Common myeloid progenitor, CD34-positive (primary cell): ENCODE measurements around the gene MXRA7.
"Not testable (repeated sequence)": the region's sequence is repeated elsewhere in the genome, so short reads cannot be mapped to it uniquely, and the experiment has no call there.

Experiments used
- CTCF ChIA-PET: fragments of 350-600 bp; sonication (Branson Sonifier 250); formaldehyde crosslinking; loops from one replicate; lab custom pipeline; 2021; ENCODE audit warnings: antibody characterized with exemption; lab: Charles Lee
- POLR2A ChIA-PET: fragments of 350-600 bp; sonication (Branson Sonifier 250); formaldehyde crosslinking; loops from one replicate; lab custom pipeline; 2021; ENCODE audit warnings: antibody characterized with exemption; lab: Charles Lee
- DNase-seq, 3 donors: peaks; one replicate each; pipeline versions ENCODE4 v3.0.0 to v3.0.0-alpha.2; 2013
- H3K27ac ChIP-seq, 2 experiments: 1 replicate in 1 of 2; 2 replicates in 1 of 2; pipeline ENCODE4 v1.7.0; 2013; ENCODE audit warnings: inconsistent platforms in 2 of 2, low read length in 2 of 2, mild to moderate bottlenecking in 2 of 2, low read depth in 1 of 2, moderate library complexity in 1 of 2; ENCODE audit not compliant: severe bottlenecking in 2 of 2, insufficient read depth in 1 of 2, poor library complexity in 1 of 2
- H3K27me3 ChIP-seq, 5 experiments: replicated peaks in 2 of 5; 1 replicate in 3 of 5; 2 replicates in 2 of 5; pipeline versions ENCODE4 v1.6.1 to v1.7.0; 2013; ENCODE audit warnings: low read length in 4 of 5, mild to moderate bottlenecking in 2 of 5, moderate library complexity in 2 of 5, inconsistent platforms in 1 of 5; ENCODE audit not compliant: insufficient read depth in 5 of 5, control insufficient read depth in 4 of 5
- H3K36me3 ChIP-seq, 4 experiments: 1 replicate in 2 of 4; 2 replicates in 2 of 4; pipeline versions ENCODE4 v1.6.1 to v1.7.0; 2013; ENCODE audit warnings: low read length in 3 of 4, control low read depth in 1 of 4, mild to moderate bottlenecking in 1 of 4; ENCODE audit not compliant: control insufficient read depth in 4 of 4, insufficient read depth in 4 of 4
- H3K4me1 ChIP-seq, 4 experiments: 1 replicate in 3 of 4; 2 replicates in 1 of 4; pipeline versions ENCODE4 v1.6.1 to v1.7.1; 2013; ENCODE audit warnings: low read length in 3 of 4, mild to moderate bottlenecking in 3 of 4, control low read depth in 1 of 4, inconsistent platforms in 1 of 4, moderate library complexity in 1 of 4; ENCODE audit not compliant: control insufficient read depth in 4 of 4, insufficient read depth in 4 of 4; ENCODE audit errors: control extremely low read depth in 1 of 4
- H3K4me3 ChIP-seq, 7 experiments: 1 replicate in 4 of 7; 2 replicates in 3 of 7; pipeline versions ENCODE4 v1.5.1 to v1.7.0; 2013; ENCODE audit warnings: mild to moderate bottlenecking in 7 of 7, low read length in 6 of 7, moderate library complexity in 6 of 7, inconsistent platforms in 2 of 7, low read depth in 2 of 7, control low read depth in 1 of 7; ENCODE audit not compliant: insufficient read depth in 4 of 7, control insufficient read depth in 1 of 7; ENCODE audit errors: extremely low read depth in 1 of 7
- H3K9me3 ChIP-seq, 5 experiments: 1 replicate in 4 of 5; 2 replicates in 1 of 5; pipeline versions ENCODE4 v1.6.1 to v1.7.1; 2013; ENCODE audit warnings: low read length in 4 of 5, mild to moderate bottlenecking in 2 of 5, inconsistent platforms in 1 of 5, low read depth in 1 of 5, moderate library complexity in 1 of 5; ENCODE audit not compliant: control insufficient read depth in 4 of 5, insufficient read depth in 2 of 5; ENCODE audit errors: control extremely low read depth in 1 of 5
- WGBS: methylation state at CpG from one replicate; pipeline ENCODE4 v1.1.5; 2013; ENCODE audit not compliant: insufficient coverage; 5-methylcytosine and 5-hydroxymethylcytosine counted together

The MXRA7 gene

DNA sequence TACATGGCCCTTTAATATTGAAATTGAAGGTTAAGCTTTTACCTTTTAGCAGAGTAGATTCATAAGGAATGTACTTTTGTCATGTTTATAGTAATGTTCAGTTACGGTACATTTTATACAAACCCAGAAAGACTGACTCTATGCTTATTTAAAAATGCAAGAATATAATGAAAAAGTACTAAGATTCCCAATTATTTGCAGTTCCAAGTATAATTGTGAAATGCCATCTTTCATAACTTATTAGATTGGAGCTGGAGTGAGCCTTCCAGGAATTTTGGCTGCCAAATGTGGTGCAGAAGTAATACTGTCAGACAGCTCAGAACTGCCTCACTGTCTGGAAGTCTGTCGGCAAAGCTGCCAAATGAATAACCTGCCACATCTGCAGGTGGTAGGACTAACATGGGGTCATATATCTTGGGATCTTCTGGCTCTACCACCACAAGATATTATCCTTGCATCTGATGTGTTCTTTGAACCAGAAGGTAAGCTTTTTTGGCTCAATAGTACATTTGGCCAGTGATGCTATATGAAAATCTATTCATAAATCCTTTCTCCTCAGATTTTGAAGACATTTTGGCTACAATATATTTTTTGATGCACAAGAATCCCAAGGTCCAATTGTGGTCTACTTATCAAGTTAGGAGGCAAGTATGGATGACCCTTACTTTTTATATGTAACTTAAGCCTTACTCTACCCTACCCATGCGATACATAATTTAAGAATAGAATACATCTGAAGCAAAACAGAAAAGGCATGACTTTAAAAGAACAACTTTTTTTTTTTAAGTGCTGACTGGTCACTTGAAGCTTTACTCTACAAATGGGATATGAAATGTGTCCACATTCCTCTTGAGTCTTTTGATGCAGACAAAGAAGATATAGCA lies 22.2 kb upstream of the MXRA7 start:
- DNase-seq = no peak
- no peak overlapping the region for H3K27ac ChIP-seq
- H3K4me1 ChIP-seq = peaks cover 25 to 49% (median 32%) of the 10 kb centered on the region in 4 experiments
- no peaks in the 10 kb centered on the region for H3K27me3 ChIP-seq
- WGBS = 100% methylated on average over 1 of the region's 3 CpGs
- H3K9me3 ChIP-seq = no peaks in the 10 kb centered on the region
- H3K36me3 ChIP-seq = peaks cover 9 to 60% (median 48%) of the 10 kb centered on the region in 4 experiments
- CTCF ChIA-PET = interaction anchor here (0.6 kb wide), 1 partner anchor 66 kb away, joined by 3 read pairs; no protein-coding TSS in a partner anchor
- POLR2A ChIA-PET = no interaction called here
- peak overlapping the region in 2 of 7 experiments; percentile 35 to 99 for H3K4me3 ChIP-seq

- DNase-seq, H3K9me3 ChIP-seq, H3K4me3 ChIP-seq, H3K27me3 ChIP-seq: not testable (repeated sequence)
- H3K4me1 ChIP-seq = peaks cover 31 to 58% (median 40%) of the 10 kb centered on the region in 4 experiments
- H3K36me3 ChIP-seq = peaks cover 9 to 60% (median 48%) of the 10 kb centered on the region in 4 experiments
- POLR2A ChIA-PET = interaction anchor here (0.6 kb wide), 1 partner anchor 353 kb away, joined by 3 read pairs; no protein-coding TSS in a partner anchor
- peak overlapping the region in 1 of 2 experiments; percentile 1 for H3K27ac ChIP-seq
- CTCF ChIA-PET = interaction anchor here (0.6 to 1.2 kb wide), 2 partner anchors 15 to 67 kb away, joined by 3 to 4 read pairs; no protein-coding TSS in a partner anchor
- WGBS = 97% methylated on average over 11 of the region's 13 CpGs
Measured at GRCh38 chr17:76731800-76732733, 21.3 kb upstream of the MXRA7 start.

DNA sequence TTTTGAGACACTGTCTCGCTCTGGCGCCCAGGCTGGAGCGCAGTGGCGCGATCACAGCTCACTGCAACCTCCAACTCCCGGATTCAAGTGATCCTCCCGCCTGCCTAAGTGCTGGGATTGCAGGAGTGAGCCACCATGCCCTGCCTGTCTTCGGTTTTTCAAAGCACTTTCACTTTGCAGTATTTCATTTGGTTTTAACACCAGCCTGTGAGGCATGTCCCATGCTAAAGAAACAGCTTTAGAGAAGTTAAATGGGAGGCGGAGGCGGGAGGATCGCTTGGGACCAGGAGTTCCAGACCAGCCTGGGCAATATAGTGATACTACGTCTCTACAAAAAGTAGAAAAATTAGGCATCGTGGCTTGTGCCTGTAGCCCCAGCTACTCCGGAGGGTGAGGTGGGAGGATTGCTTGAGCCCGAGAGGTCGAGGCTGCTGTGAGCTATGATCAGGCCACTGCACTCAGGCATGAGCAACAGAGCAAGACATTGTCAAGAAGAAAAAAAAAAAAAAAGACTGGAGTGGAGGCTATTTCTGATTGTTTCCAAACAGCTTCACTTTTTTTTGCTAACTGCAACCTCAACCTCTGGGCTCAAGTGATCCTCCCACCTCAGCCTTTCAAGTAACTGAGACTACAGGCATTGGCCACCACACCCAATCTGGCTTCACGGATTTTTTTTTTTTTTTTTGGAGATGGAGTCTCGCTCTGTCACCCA lies 17.1 kb upstream of the MXRA7 start:
- peak in 1 of 3 donors; percentile 30 for DNase-seq

GRCh38 chr17:76726776-76727718 lies 16.3 kb upstream of the MXRA7 start, which contains the start of gene METTL23:
Gene METTL23 (plus strand): TSS chr17:76726839. CDS start chr17:76729711, 2,872 bp downstream.
- Histone ChIP-seq H3K27me3 (no peaks in the 10 kb centered on the region), H3K9me3 (no peaks in the 10 kb centered on the region), H3K36me3 (peaks cover 8 to 37% (median 30%) of the 10 kb centered on the region in 4 experiments), H3K4me3 (peak within 1 kb of the TSS; percentile 78 to 92 (median 84)), H3K4me1 (peaks cover 9 to 36% (median 30%) of the 10 kb centered on the region in 4 experiments), H3K27ac (peak within 1 kb of the TSS; percentile 90 to 97)
- peak in 1 of 3 donors; percentile 80 for DNase-seq
- ChIA-PET POLR2A (interaction anchor here (0.6 to 3.5 kb wide), 3 partner anchors 10 to 115 kb away, joined by 4 to 33 read pairs (median 4); partner anchors contain the start of genes MFSD11 and SRSF2), CTCF (interaction anchor here (1.2 to 2.8 kb wide), 4 partner anchors 11 to 16 kb away, joined by 3 to 14 read pairs (median 4); partner anchors contain the start of genes MFSD11, MXRA7 and SRSF2)
- 1% methylated on average over 60 of the region's 71 CpGs for WGBS

More for the DNA sequence above, 17.1 kb upstream of the MXRA7 start:
- H3K27me3 ChIP-seq = no peaks in the 10 kb centered on the region
- H3K27ac ChIP-seq = peak overlapping the region; percentile 90 to 97
- peak overlapping the region in 6 of 7 experiments; percentile 78 to 92 (median 83) for H3K4me3 ChIP-seq
- POLR2A ChIA-PET = interaction anchor here (0.6 to 3.5 kb wide), 3 partner anchors 9 to 114 kb away, joined by 4 to 33 read pairs (median 4); partner anchors contain the start of genes MFSD11 and SRSF2
- CTCF ChIA-PET = interaction anchor here (1.2 to 2.8 kb wide), 4 partner anchors 10 to 17 kb away, joined by 3 to 14 read pairs (median 4); partner anchors contain the start of genes MFSD11, MXRA7 and SRSF2
- 76% methylated on average over 16 of the region's 18 CpGs for WGBS
- H3K9me3 ChIP-seq = no peaks in the 10 kb centered on the region
- H3K4me1 ChIP-seq = peaks cover 9 to 40% (median 32%) of the 10 kb centered on the region in 4 experiments
- H3K36me3 ChIP-seq = peaks cover 8 to 41% (median 30%) of the 10 kb centered on the region in 4 experiments

- 0% methylated on average over 57 of the region's 60 CpGs for WGBS
- Histone ChIP-seq H3K4me1 (peaks cover 9 to 34% (median 30%) of the 10 kb centered on the region in 4 experiments), H3K4me3 (peak within 1 kb of the TSS; percentile 78 to 92 (median 84)), H3K27me3 (no peaks in the 10 kb centered on the region), H3K36me3 (peaks cover 4 to 39% (median 31%) of the 10 kb centered on the region in 4 experiments), H3K27ac (peak within 1 kb of the TSS; percentile 90 to 97), H3K9me3 (no peaks in the 10 kb centered on the region)
- peak; percentile 95 to 98 (median 97) for DNase-seq
- POLR2A ChIA-PET = interaction anchor here (3.5 kb wide), 1 partner anchor 10 kb away, joined by 33 read pairs; the partner anchor contains the start of genes MFSD11 and SRSF2
- CTCF ChIA-PET = interaction anchor here (1.7 to 2.8 kb wide), 2 partner anchors 11 to 44 kb away, joined by 5 to 14 read pairs; partner anchors contain the start of genes MFSD11 and SRSF2
Measured at GRCh38 chr17:76726231-76726775, 15.5 kb upstream of the MXRA7 start, which contains the start of gene JMJD6. Gene JMJD6 (minus strand): TSS chr17:76726606. CDS start chr17:76726475, 131 bp downstream.
